K562 (cell line): Measurements from ENCODE around the gene ZNF41. TPM values are rescaled to one million over a fixed set of nuclear protein-coding genes. Genes with fewer than 3 reads are reported as not detected.

Source experiments
- CBX3 ChIP-seq, 2 experiments: IDR thresholded peaks; 1 replicate in 1 of 2; 2 replicates in 1 of 2; pipeline ENCODE4 v1.6.1; 2012; ENCODE audit warnings: inconsistent platforms in 2 of 2, low read length in 2 of 2, borderline replicate concordance in 1 of 2, control low read depth in 1 of 2
- CHD1 ChIP-seq: fragments of 200-600 bp; sonication (generic); IDR thresholded peaks from one replicate; pipeline ENCODE4 v1.6.1; 2012; ENCODE audit warnings: mild to moderate bottlenecking, moderate library complexity, low read length, inconsistent platforms
- EP400 ChIP-seq: fragments of 450-650 bp; IDR thresholded peaks from 2 replicates; pipeline ENCODE4 v1.6.1; 2017; ENCODE audit warnings: antibody characterized with exemption, mild to moderate bottlenecking, moderate library complexity
- FOXA3 ChIP-seq, 2 experiments: fragments of 450-650 bp in 1 of 2; sonication (generic) in 1 of 2; formaldehyde crosslinking; IDR thresholded peaks in 1 of 2; conservative IDR thresholded peaks in 1 of 2; 2 replicates each; pipeline versions ENCODE4 v1.4.0 to v1.8.0; 2020 to 2022; ENCODE audit warnings: mild to moderate bottlenecking in 2 of 2, missing genetic modification reagents in 1 of 2
- GABPA ChIP-seq: fragments of 200-800 bp; sonication (Bioruptor generic); conservative IDR thresholded peaks from 2 replicates; pipeline ENCODE4 v1.6.1; 2016; ENCODE audit warnings: low read depth, missing genetic modification characterization, missing compliant biosample characterization
- HDAC1 ChIP-seq, 2 experiments: fragments of 450-650 bp; IDR thresholded peaks; 2 replicates each; pipeline ENCODE4 v1.6.1; 2016 to 2017; ENCODE audit warnings: inconsistent platforms in 1 of 2, mild to moderate bottlenecking in 1 of 2, moderate library complexity in 1 of 2
- KDM5B ChIP-seq: fragments of 200-600 bp; sonication (generic); IDR thresholded peaks from 2 replicates; pipeline ENCODE4 v1.6.1; 2012; ENCODE audit warnings: low read depth, mild to moderate bottlenecking, moderate library complexity, low read length, control low read depth, inconsistent platforms; ENCODE audit not compliant: insufficient replicate concordance
- NFYB ChIP-seq: IDR thresholded peaks from 2 replicates; pipeline ENCODE4 v1.6.1; 2011; ENCODE audit warnings: mild to moderate bottlenecking, moderate library complexity; ENCODE audit not compliant: insufficient read length; ENCODE audit errors: extremely low read depth
- POU5F1 ChIP-seq: fragments of 150-350 bp; IDR thresholded peaks from 2 replicates; pipeline ENCODE4 v1.6.1; 2014; ENCODE audit warnings: borderline replicate concordance, low read length, low read depth, mild to moderate bottlenecking; ENCODE audit not compliant: partially characterized antibody
- RHOXF2B ChIP-seq: fragments of 250-450 bp; sonication (Bioruptor Pico); conservative IDR thresholded peaks from 2 replicates; pipeline ENCODE4 v1.5.1; 2021
- SIN3A ChIP-seq, 2 experiments: fragments of 150-350 bp in 1 of 2; IDR thresholded peaks; 2 replicates each; pipeline ENCODE4 v1.6.1; 2011 to 2016; ENCODE audit warnings: borderline replicate concordance in 2 of 2, low read depth in 2 of 2, low read length in 2 of 2, mild to moderate bottlenecking in 2 of 2, moderate library complexity in 2 of 2; ENCODE audit not compliant: control insufficient read depth in 1 of 2
- ZFP30 ChIP-seq: fragments of 250-450 bp; sonication (Bioruptor Pico); IDR thresholded peaks from 2 replicates; pipeline ENCODE4 v1.8.0; 2022; ENCODE audit warnings: moderate library complexity, mild to moderate bottlenecking, inconsistent platforms, borderline replicate concordance
- polyA plus RNA-seq, 8 experiments: library from polyadenylated mRNA; depleted of rRNA in 4 of 8; stranded (reverse) in 5 of 8; unstranded in 3 of 8; fragments of >200 nt; fragmentation: Nextera tagmentation in 2 of 8; fragmentation: Illumina TruSeq in 1 of 8; extraction: Ambion mirVana in 2 of 8; extraction: Trizol in 1 of 8; gene quantifications; 2 replicates each; pipeline versions ENCODE4 v1.2.1 to v1.2.3, GENCODE V29; 2011 to 2014; ENCODE audit warnings: inconsistent platforms in 1 of 8, missing spikeins in 1 of 8
- total RNA-seq, 7 experiments: library from RNA; depleted of rRNA in 6 of 7; stranded (reverse); fragments of >200 nt in 6 of 7; fragmentation: Illumina TruSeq in 2 of 7; extraction: Trizol in 2 of 7; gene quantifications; 2 replicates each; pipeline versions ENCODE4 v1.2.1 to v1.2.3, GENCODE V29; 2011 to 2021; ENCODE audit warnings: low replicate concordance in 1 of 7
- TF ChIP-seq, protein P1 (sequence below): sonication (generic); formaldehyde crosslinking; IDR thresholded peaks from 2 replicates; pipeline ENCODE4 v1.9.0; 2022; ENCODE audit warnings: mild to moderate bottlenecking, missing genetic modification reagents
- TF ChIP-seq, protein P2 (sequence below): sonication (generic); formaldehyde crosslinking; IDR thresholded peaks from 2 replicates; pipeline ENCODE4 v1.8.0; 2022; ENCODE audit warnings: mild to moderate bottlenecking, missing genetic modification reagents
- TF ChIP-seq, protein P3 (sequence below): sonication (generic); formaldehyde crosslinking; IDR thresholded peaks from 2 replicates; pipeline ENCODE4 v1.8.0; 2023; ENCODE audit warnings: mild to moderate bottlenecking, missing genetic modification reagents
- TF ChIP-seq, protein P4 (sequence below): fragments of 250-450 bp; sonication (Bioruptor Pico); IDR thresholded peaks from 2 replicates; pipeline ENCODE4 v1.5.1; 2021; ENCODE audit warnings: mild to moderate bottlenecking
- TF ChIP-seq, protein P5 (sequence below): fragments of 200-800 bp; sonication (Bioruptor generic); IDR thresholded peaks from 2 replicates; pipeline ENCODE4 v1.6.1; 2017; ENCODE audit warnings: missing genetic modification characterization, missing compliant biosample characterization

ZNF41 gene
- total and polyA plus RNA-seq, 9 of the 15 experiments (the other 6 are each of a cell fraction or from before 2014, with no cell fraction given), result 0.53 to 8.6 (median 6.6) TPM

DNA sequence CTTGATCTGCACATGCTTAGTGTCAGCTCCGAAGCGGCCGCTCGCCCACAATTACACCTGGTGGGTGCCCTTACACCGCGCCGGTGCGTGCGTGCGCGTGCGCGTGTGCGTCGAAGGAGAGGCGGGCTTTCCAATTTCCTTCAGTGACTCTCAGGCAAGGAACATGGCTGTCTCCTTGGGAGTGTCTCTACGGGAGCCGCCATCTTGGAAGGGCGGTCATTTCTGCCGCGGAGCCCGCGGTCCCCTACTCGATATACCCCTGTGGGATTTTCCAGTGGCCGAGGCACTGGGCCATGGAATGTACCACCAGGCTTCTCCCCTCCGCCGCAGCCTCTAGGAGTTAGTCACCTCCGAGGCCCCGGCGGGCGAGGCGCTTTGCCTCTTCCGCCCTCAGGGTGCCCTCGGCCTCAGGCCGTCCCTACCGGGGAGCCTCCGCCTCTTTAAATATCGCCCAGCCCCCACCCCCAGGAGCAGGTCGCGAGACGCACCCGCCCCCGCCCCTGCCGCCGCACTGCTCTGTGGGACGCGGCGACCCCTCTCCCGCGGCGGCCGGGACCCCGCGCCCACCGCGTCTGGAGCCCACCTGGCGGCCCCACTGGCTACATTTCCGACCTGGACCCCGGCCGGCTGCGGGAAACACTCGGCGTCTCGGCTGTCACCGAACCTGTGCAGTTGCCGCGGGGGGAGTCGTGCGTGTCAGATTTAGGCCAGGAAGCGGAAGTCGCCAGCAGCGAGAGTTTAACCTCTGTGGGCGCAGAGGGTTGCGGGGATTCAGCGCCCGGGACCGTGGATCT lies at the start of gene ZNF41 (continued):
- no peak for TF ChIP-seq CBX3 (IDR thresholded peaks at IDR 0.05; ENCODE audit: borderline replicate concordance in 1 of 2, low read length in 2 of 2)
- no peak for TF ChIP-seq ZFP30
- peak in 1 of 2 experiments; percentile 34; a peak in 2 of 4 replicates for TF ChIP-seq SIN3A (IDR thresholded peaks at IDR 0.05; ENCODE audit: borderline replicate concordance in 2 of 2, control insufficient read depth in 1 of 2, low read depth in 2 of 2, low read length in 2 of 2)
- TF ChIP-seq EP400, result peak; percentile 89
- TF ChIP-seq, protein P1, sequence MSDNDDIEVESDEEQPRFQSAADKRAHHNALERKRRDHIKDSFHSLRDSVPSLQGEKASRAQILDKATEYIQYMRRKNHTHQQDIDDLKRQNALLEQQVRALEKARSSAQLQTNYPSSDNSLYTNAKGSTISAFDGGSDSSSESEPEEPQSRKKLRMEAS, result peak; percentile 83
- no peak for TF ChIP-seq POU5F1
- TF ChIP-seq NFYB, result no peak
- TF ChIP-seq, protein P2, sequence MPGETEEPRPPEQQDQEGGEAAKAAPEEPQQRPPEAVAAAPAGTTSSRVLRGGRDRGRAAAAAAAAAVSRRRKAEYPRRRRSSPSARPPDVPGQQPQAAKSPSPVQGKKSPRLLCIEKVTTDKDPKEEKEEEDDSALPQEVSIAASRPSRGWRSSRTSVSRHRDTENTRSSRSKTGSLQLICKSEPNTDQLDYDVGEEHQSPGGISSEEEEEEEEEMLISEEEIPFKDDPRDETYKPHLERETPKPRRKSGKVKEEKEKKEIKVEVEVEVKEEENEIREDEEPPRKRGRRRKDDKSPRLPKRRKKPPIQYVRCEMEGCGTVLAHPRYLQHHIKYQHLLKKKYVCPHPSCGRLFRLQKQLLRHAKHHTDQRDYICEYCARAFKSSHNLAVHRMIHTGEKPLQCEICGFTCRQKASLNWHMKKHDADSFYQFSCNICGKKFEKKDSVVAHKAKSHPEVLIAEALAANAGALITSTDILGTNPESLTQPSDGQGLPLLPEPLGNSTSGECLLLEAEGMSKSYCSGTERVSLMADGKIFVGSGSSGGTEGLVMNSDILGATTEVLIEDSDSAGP (CRISPR knock-in tag), result no peak
- TF ChIP-seq, protein P3, sequence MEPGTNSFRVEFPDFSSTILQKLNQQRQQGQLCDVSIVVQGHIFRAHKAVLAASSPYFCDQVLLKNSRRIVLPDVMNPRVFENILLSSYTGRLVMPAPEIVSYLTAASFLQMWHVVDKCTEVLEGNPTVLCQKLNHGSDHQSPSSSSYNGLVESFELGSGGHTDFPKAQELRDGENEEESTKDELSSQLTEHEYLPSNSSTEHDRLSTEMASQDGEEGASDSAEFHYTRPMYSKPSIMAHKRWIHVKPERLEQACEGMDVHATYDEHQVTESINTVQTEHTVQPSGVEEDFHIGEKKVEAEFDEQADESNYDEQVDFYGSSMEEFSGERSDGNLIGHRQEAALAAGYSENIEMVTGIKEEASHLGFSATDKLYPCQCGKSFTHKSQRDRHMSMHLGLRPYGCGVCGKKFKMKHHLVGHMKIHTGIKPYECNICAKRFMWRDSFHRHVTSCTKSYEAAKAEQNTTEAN, result no peak
- TF ChIP-seq, protein P4, sequence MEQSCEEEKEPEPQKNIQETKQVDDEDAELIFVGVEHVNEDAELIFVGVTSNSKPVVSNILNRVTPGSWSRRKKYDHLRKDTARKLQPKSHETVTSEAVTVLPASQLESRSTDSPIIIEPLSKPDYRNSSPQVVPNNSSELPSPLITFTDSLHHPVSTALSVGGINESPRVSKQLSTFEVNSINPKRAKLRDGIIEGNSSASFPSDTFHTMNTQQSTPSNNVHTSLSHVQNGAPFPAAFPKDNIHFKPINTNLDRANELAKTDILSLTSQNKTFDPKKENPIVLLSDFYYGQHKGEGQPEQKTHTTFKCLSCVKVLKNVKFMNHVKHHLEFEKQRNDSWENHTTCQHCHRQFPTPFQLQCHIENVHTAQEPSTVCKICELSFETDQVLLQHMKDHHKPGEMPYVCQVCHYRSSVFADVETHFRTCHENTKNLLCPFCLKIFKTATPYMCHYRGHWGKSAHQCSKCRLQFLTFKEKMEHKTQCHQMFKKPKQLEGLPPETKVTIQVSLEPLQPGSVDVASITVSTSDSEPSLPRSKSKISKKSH (CRISPR knock-in tag), result no peak
- TF ChIP-seq GABPA (tag), result peak; percentile 88
- peak in 1 of 2 experiments; percentile 47; a peak in 1 of 4 replicates for TF ChIP-seq HDAC1 (IDR thresholded peaks at IDR 0.05)
- TF ChIP-seq CHD1, result no peak
- TF ChIP-seq RHOXF2B (CRISPR knock-in tag), result no peak
- TF ChIP-seq FOXA3 (CRISPR knock-in tag; conservative IDR thresholded peaks at IDR 0.05 in 1 of 2, IDR thresholded peaks at IDR 0.05 in 1 of 2), result no peak
- TF ChIP-seq, protein P5, sequence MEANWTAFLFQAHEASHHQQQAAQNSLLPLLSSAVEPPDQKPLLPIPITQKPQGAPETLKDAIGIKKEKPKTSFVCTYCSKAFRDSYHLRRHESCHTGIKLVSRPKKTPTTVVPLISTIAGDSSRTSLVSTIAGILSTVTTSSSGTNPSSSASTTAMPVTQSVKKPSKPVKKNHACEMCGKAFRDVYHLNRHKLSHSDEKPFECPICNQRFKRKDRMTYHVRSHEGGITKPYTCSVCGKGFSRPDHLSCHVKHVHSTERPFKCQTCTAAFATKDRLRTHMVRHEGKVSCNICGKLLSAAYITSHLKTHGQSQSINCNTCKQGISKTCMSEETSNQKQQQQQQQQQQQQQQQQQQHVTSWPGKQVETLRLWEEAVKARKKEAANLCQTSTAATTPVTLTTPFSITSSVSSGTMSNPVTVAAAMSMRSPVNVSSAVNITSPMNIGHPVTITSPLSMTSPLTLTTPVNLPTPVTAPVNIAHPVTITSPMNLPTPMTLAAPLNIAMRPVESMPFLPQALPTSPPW (CRISPR knock-in tag), result peak; percentile 93
- peak; percentile 62 for TF ChIP-seq KDM5B
